HG03039 (cell line): ENCODE results near the gene RIPPLY2.

Experiments
- ATAC-seq: cut with Tn5 transposase; IDR thresholded peaks from one replicate; pipeline ENCODE4 v1.9.1; 2021; ENCODE audit warnings: mild to moderate bottlenecking, moderate library complexity; ENCODE audit not compliant: unreplicated experiment

RIPPLY2 gene

GRCh38 chr6:83859410-83860358 lies 6.5 kb downstream of the RIPPLY2 start, which contains the start of gene CYB5R4:
Gene CYB5R4 (plus strand): TSS chr6:83859689. CDS start chr6:83859783, 94 bp downstream.
- ATAC-seq: peak; percentile 99

DNA sequence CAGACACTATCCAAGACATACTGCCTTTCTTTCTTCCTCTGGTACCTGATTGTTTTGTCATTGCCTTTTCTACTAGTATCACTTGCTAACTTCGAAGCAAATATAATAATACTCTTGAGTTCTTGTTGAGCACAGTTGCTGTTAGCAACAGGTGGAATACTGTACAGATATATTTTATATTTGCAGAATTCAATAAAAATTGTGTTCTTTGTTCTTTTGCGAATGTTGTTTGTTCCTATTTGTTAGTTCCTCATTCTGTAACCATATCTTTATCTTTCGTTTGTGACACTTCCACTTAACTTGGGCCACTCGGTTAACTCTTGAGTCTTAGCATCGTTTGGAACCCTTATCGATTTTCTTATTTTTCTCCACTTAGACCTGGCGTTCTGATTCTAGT lies 7.2 kb downstream of the RIPPLY2 start:
- no peak for ATAC-seq

DNA sequence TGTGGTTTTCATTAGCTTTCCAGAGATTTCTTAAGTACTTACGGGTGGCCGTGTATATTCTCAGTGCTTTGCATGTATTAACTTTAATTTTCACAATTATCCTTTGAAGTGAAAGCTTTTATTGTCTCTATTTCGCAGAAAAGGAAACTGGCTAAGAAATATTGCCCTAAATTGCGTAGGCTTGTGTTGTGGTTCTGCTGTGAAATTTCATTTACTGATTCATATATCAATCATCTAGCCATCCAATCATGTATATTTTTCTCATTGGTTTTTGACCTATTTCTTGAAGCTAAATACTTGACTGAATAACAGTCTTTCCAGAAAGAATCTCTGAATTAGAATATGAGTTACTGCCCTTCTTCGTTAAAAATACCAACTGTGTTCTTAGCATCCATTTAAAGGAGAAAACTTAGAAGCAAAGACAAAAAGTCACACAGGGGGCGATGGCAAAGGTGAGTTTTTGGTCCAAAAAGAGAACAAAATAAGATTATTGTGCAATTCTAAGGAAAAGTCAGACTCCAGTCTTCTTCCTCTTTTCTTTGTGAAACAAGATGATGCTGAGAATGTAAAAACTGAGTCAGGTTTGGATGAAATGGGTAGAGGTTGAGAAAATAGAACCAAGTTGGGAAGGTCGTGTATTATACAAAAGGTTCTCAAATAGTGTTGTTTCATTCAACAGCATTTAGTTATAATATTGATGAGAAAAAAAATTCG lies 7.8 kb downstream of the RIPPLY2 start:
- ATAC-seq: no peak

- ATAC-seq: no peak
Measured at GRCh38 chr6:83862776-83863471, 9.8 kb downstream of the RIPPLY2 start.

DNA sequence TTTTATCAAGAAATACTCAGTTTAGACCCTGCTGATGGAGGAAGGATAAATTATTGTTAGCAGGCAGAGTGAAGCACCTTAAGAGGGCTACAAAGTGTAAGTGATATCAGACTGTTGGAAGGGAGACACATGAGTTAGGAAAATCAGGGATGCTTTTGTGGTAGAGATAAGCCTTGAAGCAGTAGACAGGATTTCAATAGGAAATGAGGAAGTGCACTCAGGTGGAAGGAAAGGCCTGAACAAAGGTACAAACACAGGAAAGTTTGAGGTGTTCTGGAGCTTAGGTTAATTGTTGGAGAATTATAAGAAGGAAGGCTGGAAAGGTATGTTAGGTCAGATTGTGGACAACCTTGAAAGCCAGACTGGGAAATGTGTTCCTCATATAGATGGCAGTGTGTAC lies 13.9 kb downstream of the RIPPLY2 start:
- no peak for ATAC-seq

- ATAC-seq: no peak
Measured at GRCh38 chr6:83867527-83868161, 14.5 kb downstream of the RIPPLY2 start.

GRCh38 chr6:83868639-83869038 lies 15.5 kb downstream of the RIPPLY2 start:
- no peak for ATAC-seq

DNA sequence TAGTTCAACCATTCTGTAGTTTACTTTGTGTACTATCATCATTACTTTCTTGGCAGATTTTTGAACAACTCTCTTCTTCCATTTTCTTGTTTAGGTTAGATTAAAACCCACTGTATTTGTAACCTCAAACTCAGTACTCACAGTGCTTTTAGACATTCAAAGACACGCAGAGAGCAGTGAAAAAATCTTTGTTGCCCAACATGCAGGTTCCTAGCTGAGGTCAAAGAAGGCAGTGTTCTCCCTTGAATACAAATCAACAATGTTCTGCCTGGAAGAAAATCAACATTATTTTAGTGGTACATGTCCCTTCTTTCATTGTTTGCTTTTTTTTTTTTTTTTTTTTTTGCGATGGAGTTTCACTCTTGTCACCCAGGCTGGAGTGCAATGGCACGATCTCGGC lies 17.5 kb downstream of the RIPPLY2 start:
- no peak for ATAC-seq

DNA sequence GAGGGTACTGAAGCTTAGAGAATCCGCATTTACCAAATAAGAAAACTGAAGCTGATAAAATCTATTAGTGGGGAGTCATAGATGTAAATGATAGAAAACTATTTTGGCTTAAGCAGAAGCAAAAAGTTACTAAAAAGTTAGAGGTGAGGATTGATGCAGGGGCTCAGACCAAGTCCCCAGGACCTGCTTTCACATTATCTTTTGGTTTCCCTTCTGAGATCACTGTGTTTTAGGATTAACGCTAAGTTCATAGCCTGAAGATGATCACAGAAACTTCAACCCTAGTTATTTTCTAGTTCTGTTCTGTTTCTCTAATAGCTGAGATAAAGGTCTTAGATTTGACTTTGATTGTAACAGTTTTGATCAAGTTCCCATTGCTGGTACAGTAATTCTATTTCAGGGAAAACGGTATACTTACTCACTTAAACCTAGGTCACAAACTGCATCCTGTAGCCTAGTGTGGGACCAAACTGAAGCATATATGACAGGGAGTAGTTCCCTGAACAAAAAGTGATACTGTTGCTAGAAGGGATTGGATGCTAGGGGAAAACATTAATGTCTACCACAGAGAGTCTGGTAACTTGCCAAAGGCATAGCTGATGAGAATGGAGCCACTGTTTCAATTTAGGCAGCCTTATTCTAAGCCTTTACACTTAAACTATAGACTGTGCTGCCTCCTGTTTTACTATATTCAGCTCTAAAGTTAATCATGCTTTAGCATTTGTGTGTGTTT lies 19.4 kb downstream of the RIPPLY2 start:
- no peak for ATAC-seq

DNA sequence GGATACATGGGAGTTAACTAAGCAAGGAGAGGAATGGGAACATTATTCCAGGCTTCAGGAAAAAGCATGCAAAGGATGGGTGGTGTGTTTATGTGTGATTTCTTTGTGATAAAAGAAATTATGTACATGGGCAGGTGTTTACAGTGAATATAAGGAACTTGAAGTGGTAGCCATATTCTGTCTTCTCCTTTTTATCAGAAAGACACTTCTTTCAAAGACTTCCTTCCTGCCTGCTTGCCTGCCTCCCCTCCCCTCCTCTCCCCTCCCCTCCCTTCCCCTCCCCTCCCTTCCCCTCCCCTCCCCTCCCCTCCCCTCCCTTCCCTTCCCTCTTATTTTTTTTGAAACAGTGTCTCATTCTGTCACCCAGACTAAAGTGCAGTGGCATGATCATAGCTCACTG lies 20.7 kb downstream of the RIPPLY2 start:
- ATAC-seq: no peak

DNA sequence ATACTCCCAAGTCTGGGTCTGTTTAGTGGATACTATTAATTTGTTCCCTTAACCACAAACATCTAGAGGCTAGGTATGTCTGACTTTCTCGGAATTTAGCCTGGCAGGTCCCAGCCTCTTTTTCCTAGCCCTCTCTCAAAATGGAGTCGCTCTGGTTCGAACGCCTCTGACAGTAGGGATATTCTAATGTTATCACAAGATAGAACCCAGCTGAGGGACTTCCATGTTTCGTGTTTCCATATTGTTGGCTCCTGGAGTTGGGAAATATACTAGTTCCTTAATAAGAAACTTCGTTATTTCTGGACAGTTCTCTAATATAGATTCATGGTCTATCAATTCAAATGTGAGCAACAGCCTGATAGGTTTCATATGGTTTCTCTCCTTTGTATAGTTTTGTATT lies 22.7 kb downstream of the RIPPLY2 start:
- ATAC-seq: no peak

DNA sequence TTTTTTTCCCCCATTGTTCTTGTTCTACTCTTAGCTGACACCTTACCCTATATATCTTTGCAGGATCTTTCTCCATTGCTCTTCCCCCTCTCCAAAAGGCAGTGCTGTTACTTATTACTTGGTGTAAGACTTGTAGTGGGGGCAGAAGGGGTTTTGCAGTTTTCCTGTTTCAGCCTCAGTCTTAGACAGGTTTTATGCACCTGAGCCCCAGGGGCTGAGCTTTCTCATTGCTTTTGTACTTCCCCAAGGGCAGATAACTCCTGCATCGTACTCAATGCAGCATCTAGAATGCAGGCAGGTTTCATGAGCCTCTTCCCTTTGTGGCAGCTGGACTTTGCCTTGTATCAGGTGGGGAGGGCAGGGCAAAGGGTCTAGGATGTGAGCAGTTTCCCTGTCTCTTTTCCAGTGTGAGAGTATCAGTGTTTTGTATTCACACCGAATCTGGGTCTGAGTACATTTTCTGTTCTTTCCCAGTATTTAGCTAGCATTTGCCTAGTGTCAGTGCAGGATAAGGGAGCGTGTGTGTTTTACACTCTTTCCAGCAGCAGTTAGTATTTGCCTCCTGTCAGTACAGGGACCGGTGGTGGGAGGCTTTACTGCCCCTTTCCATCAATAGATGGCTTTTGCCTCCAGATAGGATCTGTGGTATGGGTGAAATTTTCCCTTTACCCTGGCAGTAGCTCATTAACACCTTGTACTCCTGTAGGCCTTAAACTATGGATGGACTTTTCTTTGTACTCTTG lies 25.9 kb downstream of the RIPPLY2 start:
- ATAC-seq: no peak

DNA sequence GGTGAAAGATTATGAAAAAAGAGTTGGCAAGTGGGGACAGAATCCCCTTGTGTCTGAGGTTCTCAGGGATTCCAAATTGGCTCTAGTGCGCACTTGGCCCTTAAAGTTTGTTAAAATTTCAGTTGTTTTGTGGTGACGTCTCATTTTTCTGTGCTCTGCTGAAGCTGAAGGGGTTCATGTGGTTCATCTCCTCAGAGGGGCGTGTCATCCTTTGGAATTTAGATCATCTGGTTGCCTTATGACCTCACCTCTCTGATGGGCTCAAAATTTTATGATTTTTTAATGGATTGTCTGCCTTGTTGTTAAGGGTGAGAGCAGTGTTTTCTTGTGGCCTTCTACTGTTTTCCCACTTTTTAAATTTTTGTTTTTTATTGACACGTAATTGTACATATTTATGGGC lies 26.6 kb downstream of the RIPPLY2 start:
- ATAC-seq: no peak

DNA sequence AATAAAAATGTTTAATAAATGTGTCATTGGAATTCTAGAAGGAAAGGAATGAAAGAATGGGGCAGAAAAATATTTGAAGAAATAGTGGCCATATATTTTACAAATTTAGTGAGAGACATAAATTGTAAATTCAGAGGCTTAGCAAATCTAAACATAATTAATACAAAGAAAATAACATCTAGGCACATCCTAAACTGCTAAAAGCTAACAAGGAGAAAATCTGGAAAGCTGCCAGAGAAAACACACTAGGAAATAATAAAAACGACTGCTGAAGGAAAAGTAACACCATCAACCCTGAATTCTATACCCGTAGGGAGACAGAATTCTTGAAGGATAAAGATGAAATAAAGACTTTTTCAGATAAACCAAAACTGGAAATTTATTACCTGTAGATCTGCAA lies 30.1 kb downstream of the RIPPLY2 start:
- no peak for ATAC-seq

GRCh38 chr6:83884523-83884922 lies 31.4 kb downstream of the RIPPLY2 start:
- ATAC-seq: peak; percentile 81

- no peak for ATAC-seq
Measured at GRCh38 chr6:83885984-83886383, 32.8 kb downstream of the RIPPLY2 start.

- ATAC-seq: no peak
Measured at GRCh38 chr6:83889621-83890020, 36.5 kb downstream of the RIPPLY2 start.

- ATAC-seq: no peak
Measured at GRCh38 chr6:83890520-83890919, 37.4 kb downstream of the RIPPLY2 start.

GRCh38 chr6:83891586-83891985 lies 38.4 kb downstream of the RIPPLY2 start:
- no peak for ATAC-seq

- no peak for ATAC-seq
Measured at GRCh38 chr6:83893024-83893423, 39.9 kb downstream of the RIPPLY2 start.
